Fibroblast of mammary gland (primary cell): ENCODE data around the gene SNN.
A peak's percentile ranks its signal among the peaks of the same experiment; 100 is the strongest.

Experiments used
- DNase-seq: peaks from one replicate; pipeline ENCODE4 v3.0.0-alpha.2; 2010; ENCODE audit warnings: low read depth
- H3K4me3 ChIP-seq: 2 replicates; pipeline ENCODE4 v1.5.1; 2011; ENCODE audit warnings: low read depth, mild to moderate bottlenecking, low read length, moderate library complexity; ENCODE audit not compliant: control insufficient read depth
- CTCF ChIP-seq: conservative IDR thresholded peaks from 2 replicates; pipeline ENCODE4 v1.5.1; 2011; ENCODE audit warnings: low read depth, low read length, inconsistent platforms; ENCODE audit not compliant: control insufficient read depth, insufficient read depth

The SNN gene

GRCh38 chr16:11679941-11680911 lies 12.0 kb downstream of the SNN start:
- H3K4me3 ChIP-seq = no peak overlapping the region
- no peak for DNase-seq

GRCh38 chr16:11681556-11681955 lies 13.3 kb downstream of the SNN start:
- DNase-seq = no peak
- H3K4me3 ChIP-seq = no peak overlapping the region
- TF ChIP-seq CTCF = no peak

More at GRCh38 chr16:11679941-11680911, 12.0 kb downstream of the SNN start:
- no peak for TF ChIP-seq CTCF

GRCh38 chr16:11681976-11682654 lies 13.9 kb downstream of the SNN start:
- no peak for DNase-seq
- no peak for TF ChIP-seq CTCF
- no peak overlapping the region for H3K4me3 ChIP-seq

GRCh38 chr16:11682655-11683096 lies 14.4 kb downstream of the SNN start:
- no peak overlapping the region for H3K4me3 ChIP-seq
- peak; percentile 88 for DNase-seq
- no peak for TF ChIP-seq CTCF

GRCh38 chr16:11683145-11683544 lies 14.9 kb downstream of the SNN start:
- DNase-seq = no peak
- no peak overlapping the region for H3K4me3 ChIP-seq
- TF ChIP-seq CTCF = no peak

- no peak overlapping the region for H3K4me3 ChIP-seq
- no peak for TF ChIP-seq CTCF
- no peak for DNase-seq
Measured at GRCh38 chr16:11684231-11685025, 16.2 kb downstream of the SNN start.
